Measurements from ENCODE around the gene ALOX15B. TPM values are rescaled to one million over a fixed set of nuclear protein-coding genes. Genes with fewer than 3 reads are reported as not detected.

ALOX15B gene
- polyA plus RNA-seq, 4 donors = 0.31 to 2.0 (median 1.2) TPM

DNA sequence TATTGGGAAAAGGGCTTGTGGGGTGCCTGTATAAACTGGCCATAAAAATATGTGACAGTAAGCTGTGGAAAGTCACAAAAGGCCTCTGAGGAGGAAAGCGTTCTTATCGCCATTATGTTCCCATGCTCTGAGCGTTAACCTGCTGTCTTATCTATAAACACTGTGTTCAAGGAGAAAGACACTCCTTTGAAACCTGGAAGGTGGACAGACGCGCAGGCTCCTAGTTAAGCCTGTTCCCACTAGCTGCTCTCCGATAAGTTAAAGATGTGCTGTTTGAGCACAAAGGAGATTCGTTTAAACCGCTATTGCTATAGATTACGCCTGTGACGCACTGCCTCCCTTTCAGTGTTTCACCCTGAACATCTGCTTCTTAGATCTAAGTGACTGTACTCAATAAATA is 43.4 kb downstream of the ALOX15B start:
- Histone ChIP-seq H3K4me1 (ENCODE audit: control insufficient read depth in 3 of 3, insufficient read depth in 2 of 3, low read depth in 1 of 3, low read length in 2 of 3) (peaks cover 0 to 29% (median 0%) of the 10 kb centered on the region in 3 donors), H3K27ac (ENCODE audit: low read depth in 1 of 3, low read length in 2 of 3) (peak overlapping the region in 1 of 3 donors; percentile 41), H3K27me3 (ENCODE audit: control insufficient read depth in 3 of 3, insufficient read depth in 3 of 3, low read length in 3 of 3) (peaks cover 3 to 6% (median 3%) of the 10 kb centered on the region in 3 donors), H3K9me3 (ENCODE audit: control insufficient read depth in 2 of 2, insufficient read depth in 1 of 2, low read depth in 1 of 2, low read length in 1 of 2) (peaks cover 0 to 4% of the 10 kb centered on the region in 2 donors), H3K4me3 (ENCODE audit: low read depth in 1 of 3, low read length in 3 of 3) (no peak overlapping the region), H3K36me3 (ENCODE audit: control insufficient read depth in 3 of 3, insufficient read depth in 2 of 3, low read depth in 1 of 3, low read length in 3 of 3) (peaks cover 0 to 3% (median 0%) of the 10 kb centered on the region in 3 donors)
- FAIRE-seq = no peak
- peak in 1 of 2 donors; percentile 63 for DNase-seq
- 37 to 68% (median 41%) methylated on average over 10 of the region's 10 CpGs for WGBS, 3 donors

DNA sequence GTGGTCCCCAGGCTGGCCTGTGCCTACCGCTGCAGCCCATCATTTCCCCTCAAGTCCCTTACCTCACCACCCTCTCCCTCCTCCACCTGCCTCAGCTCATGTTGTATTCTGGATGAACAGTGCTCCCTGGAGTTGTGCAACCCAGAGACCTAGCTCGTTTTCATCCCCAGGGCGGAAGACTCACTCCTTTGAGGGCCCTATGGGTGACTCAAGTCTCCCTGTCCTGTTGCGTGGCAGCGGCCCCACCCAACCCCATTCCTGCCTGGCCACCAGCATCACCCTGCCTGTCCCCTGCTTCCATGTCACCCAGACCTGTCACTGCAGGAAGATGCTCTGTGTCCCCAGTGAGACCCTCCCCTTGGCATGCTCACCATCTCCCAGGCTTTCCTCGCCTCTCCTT is 45.4 kb downstream of the ALOX15B start:
- Histone ChIP-seq H3K27me3 (ENCODE audit: control insufficient read depth in 3 of 3, insufficient read depth in 3 of 3, low read length in 3 of 3) (peaks cover 1 to 9% (median 3%) of the 10 kb centered on the region in 3 donors), H3K9me3 (ENCODE audit: control insufficient read depth in 2 of 2, insufficient read depth in 1 of 2, low read depth in 1 of 2, low read length in 1 of 2) (peaks cover 0 to 4% of the 10 kb centered on the region in 2 donors), H3K27ac (ENCODE audit: low read depth in 1 of 3, low read length in 2 of 3) (no peak overlapping the region), H3K36me3 (ENCODE audit: control insufficient read depth in 3 of 3, insufficient read depth in 2 of 3, low read depth in 1 of 3, low read length in 3 of 3) (peaks cover 0 to 3% (median 0%) of the 10 kb centered on the region in 3 donors), H3K4me3 (ENCODE audit: low read depth in 1 of 3, low read length in 3 of 3) (no peak overlapping the region), H3K4me1 (ENCODE audit: control insufficient read depth in 3 of 3, insufficient read depth in 2 of 3, low read depth in 1 of 3, low read length in 2 of 3) (peaks cover 0 to 25% (median 0%) of the 10 kb centered on the region in 3 donors)
- 80 to 93% (median 84%) methylated on average over 6 of the region's 6 CpGs for WGBS, 3 donors
- DNase-seq (no peak), FAIRE-seq (no peak)

DNA sequence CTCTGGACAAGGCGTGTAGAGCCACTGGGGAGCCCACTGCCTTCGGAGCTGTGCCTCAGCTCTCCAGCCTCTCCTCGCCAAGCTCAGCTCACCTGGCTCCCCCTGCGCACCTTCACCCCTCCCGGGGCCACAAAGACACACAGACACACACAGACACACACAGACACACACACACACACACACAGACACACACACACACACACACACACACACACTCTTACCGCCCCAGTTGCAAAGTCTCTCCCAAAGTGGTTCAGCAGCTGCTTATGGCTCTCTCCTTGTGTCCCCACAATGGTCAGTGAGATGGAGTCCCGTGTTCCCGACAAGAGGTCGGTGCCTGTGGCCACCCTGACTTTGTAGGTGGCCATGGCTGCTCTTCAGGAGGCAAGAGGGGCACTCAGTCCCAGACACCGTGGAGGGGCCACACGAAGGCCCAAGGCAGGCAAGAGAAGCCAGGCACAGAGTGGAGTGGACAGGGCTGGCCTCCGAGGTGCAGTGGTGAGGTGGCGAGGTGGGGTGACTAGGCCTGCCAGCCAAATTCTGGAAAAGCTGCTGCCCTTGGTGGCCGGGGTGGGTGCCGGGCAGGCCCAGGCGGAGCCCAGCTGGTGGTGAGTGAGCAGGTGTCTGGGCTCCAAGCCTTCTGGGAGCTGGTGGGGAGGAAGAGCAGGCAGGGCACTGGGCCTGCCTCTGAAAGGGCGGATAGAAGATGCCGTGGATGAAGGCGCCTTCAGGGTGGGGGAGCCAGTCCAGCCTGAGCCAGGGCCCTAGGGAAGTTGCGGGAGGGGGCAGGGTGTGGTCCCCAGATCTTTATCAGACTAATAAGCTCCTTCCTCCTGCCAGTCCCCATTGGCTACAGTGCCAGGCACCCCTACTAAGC is 48.5 kb downstream of the ALOX15B start, which contains the start of gene ALOX12B:
Gene ALOX12B, minus strand, starts transcription at position 642 of the 877 bp plus-strand sequence. Its CDS starts 274 bp downstream, at position 368.
- H3K27me3 ChIP-seq (ENCODE audit: control insufficient read depth in 3 of 3, insufficient read depth in 3 of 3, low read length in 3 of 3) = peaks cover 0 to 32% (median 5%) of the 10 kb centered on the region in 3 donors
- WGBS, 3 donors = 54 to 75% (median 73%) methylated on average over 15 to 20 of the region's 20 CpGs
- no peaks in the 10 kb centered on the region for H3K36me3 ChIP-seq (ENCODE audit: control insufficient read depth in 3 of 3, insufficient read depth in 2 of 3, low read depth in 1 of 3, low read length in 3 of 3)
- peaks cover 0 to 5% (median 0%) of the 10 kb centered on the region in 3 donors for H3K4me1 ChIP-seq (ENCODE audit: control insufficient read depth in 3 of 3, insufficient read depth in 2 of 3, low read depth in 1 of 3, low read length in 2 of 3)
- no peak for DNase-seq
- no peaks in the 10 kb centered on the region for H3K9me3 ChIP-seq (ENCODE audit: control insufficient read depth in 2 of 2, insufficient read depth in 1 of 2, low read depth in 1 of 2, low read length in 1 of 2)
- H3K4me3 ChIP-seq (ENCODE audit: low read depth in 1 of 3, low read length in 3 of 3) = no peak within 1 kb of the TSS
- FAIRE-seq = no peak
- no peak within 1 kb of the TSS for H3K27ac ChIP-seq (ENCODE audit: low read depth in 1 of 3, low read length in 2 of 3)

DNA sequence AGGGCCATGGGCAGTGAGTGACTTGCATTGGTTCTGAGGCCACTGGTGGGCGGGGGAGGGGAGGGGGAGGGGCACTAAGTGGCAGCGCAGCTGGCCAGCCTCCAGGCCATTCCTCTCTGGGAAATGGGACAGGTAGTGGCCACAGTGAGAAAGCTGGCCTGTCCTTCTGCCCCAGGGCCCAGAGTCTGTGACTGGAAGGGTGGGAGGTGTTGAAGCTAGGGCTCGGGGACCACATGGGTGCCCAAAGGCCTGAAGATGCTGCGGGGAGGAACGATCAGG is 49.0 kb downstream of the ALOX15B start:
- FAIRE-seq = no peak
- no peak overlapping the region for H3K27ac ChIP-seq (ENCODE audit: low read depth in 1 of 3, low read length in 2 of 3)
- H3K36me3 ChIP-seq (ENCODE audit: control insufficient read depth in 3 of 3, insufficient read depth in 2 of 3, low read depth in 1 of 3, low read length in 3 of 3) = no peaks in the 10 kb centered on the region
- H3K27me3 ChIP-seq (ENCODE audit: control insufficient read depth in 3 of 3, insufficient read depth in 3 of 3, low read length in 3 of 3) = peaks cover 0 to 38% (median 5%) of the 10 kb centered on the region in 3 donors
- H3K9me3 ChIP-seq (ENCODE audit: control insufficient read depth in 2 of 2, insufficient read depth in 1 of 2, low read depth in 1 of 2, low read length in 1 of 2) = no peaks in the 10 kb centered on the region
- H3K4me1 ChIP-seq (ENCODE audit: control insufficient read depth in 3 of 3, insufficient read depth in 2 of 3, low read depth in 1 of 3, low read length in 2 of 3) = no peaks in the 10 kb centered on the region
- DNase-seq = no peak
- WGBS, 3 donors = 58 to 75% (median 59%) methylated on average over 5 of the region's 5 CpGs
- no peak overlapping the region for H3K4me3 ChIP-seq (ENCODE audit: low read depth in 1 of 3, low read length in 3 of 3)

DNA sequence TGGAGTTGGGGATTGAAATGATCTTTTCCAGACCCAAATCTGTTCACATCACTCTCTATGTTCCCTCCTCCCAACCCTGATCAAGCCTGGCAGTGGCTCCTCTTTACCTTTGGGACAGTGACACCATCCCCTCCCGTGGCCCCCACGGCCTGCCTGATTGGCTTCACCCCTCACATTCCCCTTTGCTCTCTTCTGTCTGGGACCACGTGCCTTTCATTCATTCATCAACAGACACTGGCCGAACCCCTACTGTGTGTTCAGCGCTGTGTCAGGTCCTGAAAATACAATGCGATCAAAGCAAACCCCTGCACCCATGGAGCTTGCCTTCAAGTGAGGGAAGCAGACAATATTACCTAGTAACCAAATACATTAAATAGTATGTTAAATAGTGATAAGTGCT is 50.9 kb downstream of the ALOX15B start:
- DNase-seq = no peak
- FAIRE-seq = no peak
- 53 to 70% (median 66%) methylated on average over 6 of the region's 6 CpGs for WGBS, 3 donors
- Histone ChIP-seq H3K9me3 (ENCODE audit: control insufficient read depth in 2 of 2, insufficient read depth in 1 of 2, low read depth in 1 of 2, low read length in 1 of 2) (no peaks in the 10 kb centered on the region), H3K27ac (ENCODE audit: low read depth in 1 of 3, low read length in 2 of 3) (no peak overlapping the region), H3K4me3 (ENCODE audit: low read depth in 1 of 3, low read length in 3 of 3) (no peak overlapping the region), H3K36me3 (ENCODE audit: control insufficient read depth in 3 of 3, insufficient read depth in 2 of 3, low read depth in 1 of 3, low read length in 3 of 3) (no peaks in the 10 kb centered on the region), H3K4me1 (ENCODE audit: control insufficient read depth in 3 of 3, insufficient read depth in 2 of 3, low read depth in 1 of 3, low read length in 2 of 3) (no peaks in the 10 kb centered on the region), H3K27me3 (ENCODE audit: control insufficient read depth in 3 of 3, insufficient read depth in 3 of 3, low read length in 3 of 3) (peaks cover 0 to 40% (median 2%) of the 10 kb centered on the region in 3 donors)

DNA sequence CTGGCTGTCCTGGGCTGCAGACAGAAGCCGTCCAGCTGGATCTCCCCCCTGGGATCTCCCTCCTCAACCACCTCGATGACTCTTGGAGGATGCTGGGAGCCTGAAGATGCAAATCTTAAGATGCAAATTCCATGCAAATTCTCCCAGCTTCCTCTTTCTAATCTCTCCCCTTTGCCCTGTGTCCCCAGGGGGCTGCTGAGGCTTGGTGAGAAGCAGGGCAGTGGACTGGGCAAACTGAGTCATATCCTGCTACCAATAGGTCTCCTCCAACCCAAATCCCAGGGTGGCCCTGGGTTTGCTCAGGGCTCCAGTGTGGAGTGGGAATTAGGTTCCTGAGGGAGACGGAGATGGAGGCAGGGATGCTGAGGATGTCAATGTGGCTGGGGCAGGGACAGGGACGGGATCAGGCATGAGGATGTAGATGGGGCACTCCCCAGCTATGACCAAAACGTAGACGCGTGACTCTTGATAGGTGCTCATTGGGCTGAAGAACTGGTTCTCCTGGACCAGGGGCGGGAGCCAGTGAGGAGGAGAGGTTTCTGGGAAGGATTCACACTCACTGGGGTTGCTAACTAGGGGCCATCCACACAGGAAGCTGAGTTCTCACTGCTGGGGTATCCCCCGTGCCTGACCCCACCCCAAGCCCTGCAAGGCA is 52.3 kb downstream of the ALOX15B start:
- no peak overlapping the region for H3K27ac ChIP-seq (ENCODE audit: low read depth in 1 of 3, low read length in 2 of 3)
- peaks cover 0 to 46% (median 2%) of the 10 kb centered on the region in 3 donors for H3K27me3 ChIP-seq (ENCODE audit: control insufficient read depth in 3 of 3, insufficient read depth in 3 of 3, low read length in 3 of 3)
- H3K4me3 ChIP-seq (ENCODE audit: low read depth in 1 of 3, low read length in 3 of 3) = no peak overlapping the region
- no peaks in the 10 kb centered on the region for H3K4me1 ChIP-seq (ENCODE audit: control insufficient read depth in 3 of 3, insufficient read depth in 2 of 3, low read depth in 1 of 3, low read length in 2 of 3)
- no peaks in the 10 kb centered on the region for H3K36me3 ChIP-seq (ENCODE audit: control insufficient read depth in 3 of 3, insufficient read depth in 2 of 3, low read depth in 1 of 3, low read length in 3 of 3)
- WGBS, 3 donors = 26 to 42% (median 28%) methylated on average over 9 of the region's 9 CpGs
- no peak for DNase-seq
- no peaks in the 10 kb centered on the region for H3K9me3 ChIP-seq (ENCODE audit: control insufficient read depth in 2 of 2, insufficient read depth in 1 of 2, low read depth in 1 of 2, low read length in 1 of 2)
- no peak for FAIRE-seq

DNA sequence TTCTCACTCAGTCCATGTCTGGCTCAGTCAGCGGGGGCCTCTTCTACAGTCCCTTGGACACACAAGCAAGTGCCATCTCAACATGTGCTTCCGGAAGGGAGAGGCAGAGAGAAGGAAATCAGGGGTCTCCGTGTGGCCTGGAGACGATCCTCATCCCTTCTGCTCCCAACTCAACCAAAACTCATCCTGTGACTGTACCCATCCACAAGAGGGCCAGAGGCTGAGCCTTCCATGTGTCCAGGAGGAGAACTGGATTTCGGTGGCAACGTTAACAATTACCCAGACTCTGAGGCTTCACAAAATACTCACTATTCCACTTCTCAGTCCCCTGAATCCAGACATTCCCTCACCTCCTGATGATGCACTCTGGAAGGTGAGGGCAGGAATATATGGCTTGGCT is 56.5 kb downstream of the ALOX15B start:
- DNase-seq = no peak
- peaks cover 0 to 28% (median 0%) of the 10 kb centered on the region in 3 donors for H3K27me3 ChIP-seq (ENCODE audit: control insufficient read depth in 3 of 3, insufficient read depth in 3 of 3, low read length in 3 of 3)
- no peaks in the 10 kb centered on the region for H3K4me1 ChIP-seq (ENCODE audit: control insufficient read depth in 3 of 3, insufficient read depth in 2 of 3, low read depth in 1 of 3, low read length in 2 of 3)
- 72 to 74% (median 74%) methylated on average over 5 to 6 of the region's 6 CpGs for WGBS, 3 donors
- H3K9me3 ChIP-seq (ENCODE audit: control insufficient read depth in 2 of 2, insufficient read depth in 1 of 2, low read depth in 1 of 2, low read length in 1 of 2) = no peaks in the 10 kb centered on the region
- no peak overlapping the region for H3K4me3 ChIP-seq (ENCODE audit: low read depth in 1 of 3, low read length in 3 of 3)
- no peak overlapping the region for H3K27ac ChIP-seq (ENCODE audit: low read depth in 1 of 3, low read length in 2 of 3)
- no peaks in the 10 kb centered on the region for H3K36me3 ChIP-seq (ENCODE audit: control insufficient read depth in 3 of 3, insufficient read depth in 2 of 3, low read depth in 1 of 3, low read length in 3 of 3)
- FAIRE-seq = no peak

DNA sequence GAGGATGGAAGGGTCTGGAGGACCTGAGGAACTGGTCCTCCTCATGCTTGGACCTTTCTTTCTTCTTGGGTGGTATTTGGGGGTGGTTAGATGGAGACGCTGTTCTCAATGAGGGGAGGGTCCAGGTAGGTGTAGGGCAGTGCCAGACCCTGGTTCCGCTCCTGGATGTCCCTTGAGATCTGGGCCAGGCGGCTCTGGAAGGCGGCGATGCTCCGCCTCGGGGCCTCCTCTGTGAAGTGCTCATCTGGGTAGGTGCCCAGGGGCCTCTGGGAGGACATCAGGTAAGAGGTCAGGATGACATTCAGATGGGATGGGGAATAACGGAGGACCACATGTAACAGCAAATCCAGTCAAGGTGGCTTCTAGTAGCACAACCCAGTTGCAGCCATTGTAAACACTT is 57.7 kb downstream of the ALOX15B start:
- H3K36me3 ChIP-seq (ENCODE audit: control insufficient read depth in 3 of 3, insufficient read depth in 2 of 3, low read depth in 1 of 3, low read length in 3 of 3) = no peaks in the 10 kb centered on the region
- H3K27ac ChIP-seq (ENCODE audit: low read depth in 1 of 3, low read length in 2 of 3) = no peak overlapping the region
- FAIRE-seq (no peak), DNase-seq (no peak)
- H3K4me3 ChIP-seq (ENCODE audit: low read depth in 1 of 3, low read length in 3 of 3) = no peak overlapping the region
- H3K9me3 ChIP-seq (ENCODE audit: control insufficient read depth in 2 of 2, insufficient read depth in 1 of 2, low read depth in 1 of 2, low read length in 1 of 2) = no peaks in the 10 kb centered on the region
- peaks cover 0 to 16% (median 0%) of the 10 kb centered on the region in 3 donors for H3K27me3 ChIP-seq (ENCODE audit: control insufficient read depth in 3 of 3, insufficient read depth in 3 of 3, low read length in 3 of 3)
- WGBS, 3 donors = 87 to 93% (median 92%) methylated on average over 8 of the region's 8 CpGs
- H3K4me1 ChIP-seq (ENCODE audit: control insufficient read depth in 3 of 3, insufficient read depth in 2 of 3, low read depth in 1 of 3, low read length in 2 of 3) = no peaks in the 10 kb centered on the region
